ENCODE data around the gene EFS. TPM values are rescaled to one million over a fixed set of nuclear protein-coding genes. Genes with fewer than 3 reads are reported as not detected.

Gene EFS
- total RNA-seq, 4 donors from 2014 or later, result 10.6 to 22.6 (median 14.6) TPM

GRCh38 chr14:23385642-23386265 lies 20.8 kb upstream of the EFS start:
- no peak for TF ChIP-seq POLR2AphosphoS5 (IDR thresholded peaks at IDR 0.05)
- TF ChIP-seq POLR2A (IDR thresholded peaks at IDR 0.05), result no peak
- no peak for TF ChIP-seq CTCF (IDR thresholded peaks at IDR 0.05)
- no peak for TF ChIP-seq EP300 (IDR thresholded peaks at IDR 0.05)
- no peaks in the 10 kb centered on the region for H3K9me3 ChIP-seq
- H3K36me3 ChIP-seq, result no peaks in the 10 kb centered on the region
- H3K4me1 ChIP-seq, result no peaks in the 10 kb centered on the region
- H3K27ac ChIP-seq, result no peak overlapping the region
- ATAC-seq, result no peak
- peaks cover 8% of the 10 kb centered on the region for H3K27me3 ChIP-seq
- WGBS, 2 donors (ENCODE audit: low coverage in 1 of 2), result 80 to 93% methylated on average over 1 to 6 of the region's 18 CpGs
- H3K4me3 ChIP-seq, result no peak overlapping the region

GRCh38 chr14:23385244-23385641 lies 20.3 kb upstream of the EFS start:
- ATAC-seq, result no peak
- WGBS, 2 donors (ENCODE audit: low coverage in 1 of 2), result 61% methylated on average over 2 of the region's 2 CpGs; no CpG with 5 or more reads in 1 of the 2 donors
- Histone ChIP-seq H3K4me1 (peaks cover 0 to 3% (median 2%) of the 10 kb centered on the region in 3 donors), H3K9me3 (no peaks in the 10 kb centered on the region), H3K27ac (no peak overlapping the region), H3K36me3 (no peaks in the 10 kb centered on the region), H3K4me3 (no peak overlapping the region), H3K27me3 (peaks cover 13% of the 10 kb centered on the region)
- TF ChIP-seq EP300 (IDR thresholded peaks at IDR 0.05), result no peak
- TF ChIP-seq POLR2AphosphoS5 (IDR thresholded peaks at IDR 0.05), result no peak
- TF ChIP-seq POLR2A (IDR thresholded peaks at IDR 0.05), result no peak
- TF ChIP-seq CTCF (IDR thresholded peaks at IDR 0.05), result no peak

- Histone ChIP-seq H3K27me3 (peaks cover 18% of the 10 kb centered on the region), H3K36me3 (no peaks in the 10 kb centered on the region), H3K9me3 (no peaks in the 10 kb centered on the region), H3K4me1 (peaks cover 0 to 8% (median 3%) of the 10 kb centered on the region in 3 donors), H3K27ac (no peak overlapping the region), H3K4me3 (no peak overlapping the region)
- TF ChIP-seq EP300 (IDR thresholded peaks at IDR 0.05) (no peak), CTCF (IDR thresholded peaks at IDR 0.05) (no peak)
- WGBS, 2 donors (ENCODE audit: low coverage in 1 of 2), result 80 to 93% methylated on average over 12 to 21 of the region's 29 CpGs
- ATAC-seq, result no peak
These were observed 19.6 kb upstream of the EFS start for GRCh38 chr14:23384364-23385080.

- no peak overlapping the region for H3K27ac ChIP-seq
- peaks cover 0 to 8% (median 3%) of the 10 kb centered on the region in 3 donors for H3K4me1 ChIP-seq
- H3K27me3 ChIP-seq, result peaks cover 21% of the 10 kb centered on the region
- 71 to 84% methylated on average over 6 to 9 of the region's 10 CpGs for WGBS, 2 donors (ENCODE audit: low coverage in 1 of 2)
- no peak for ATAC-seq
- H3K36me3 ChIP-seq, result no peaks in the 10 kb centered on the region
- H3K9me3 ChIP-seq, result no peaks in the 10 kb centered on the region
- H3K4me3 ChIP-seq, result no peak overlapping the region
- no peak for TF ChIP-seq EP300 (IDR thresholded peaks at IDR 0.05)
- TF ChIP-seq CTCF (IDR thresholded peaks at IDR 0.05), result no peak
- no peak for TF ChIP-seq POLR2A (IDR thresholded peaks at IDR 0.05)
- TF ChIP-seq POLR2AphosphoS5 (IDR thresholded peaks at IDR 0.05), result no peak
These were observed 17.9 kb upstream of the EFS start for GRCh38 chr14:23382731-23383440.

Data from gastroesophageal sphincter (tissue), 4 donors.